ENCODE data around the gene TCL1A.

The TCL1A gene

GRCh38 chr14:95703805-95704204, 10.1 kb downstream of the TCL1A start:
- no peak for FAIRE-seq

DNA sequence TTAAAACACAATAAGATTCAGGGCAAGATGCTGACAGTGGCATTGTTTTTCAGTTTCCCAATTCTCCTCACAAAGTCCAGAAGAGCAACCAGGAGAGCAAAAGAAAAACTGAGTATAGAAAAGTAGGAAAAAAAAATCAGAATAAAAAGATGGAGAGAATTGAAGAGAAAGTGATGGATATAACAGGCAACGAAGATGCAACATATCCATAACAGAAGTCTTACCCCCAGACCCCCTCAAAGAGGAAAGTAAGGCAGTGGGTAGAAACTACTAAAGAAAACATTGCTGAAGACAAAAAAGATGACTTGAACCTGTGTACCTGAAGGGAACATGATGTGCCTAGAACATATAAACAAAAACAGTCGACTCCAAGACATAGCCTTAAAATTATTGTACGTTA, 10.6 kb downstream of the TCL1A start:
- FAIRE-seq: no peak

GRCh38 chr14:95701846-95702221, 12.1 kb downstream of the TCL1A start:
- FAIRE-seq: no peak

DNA sequence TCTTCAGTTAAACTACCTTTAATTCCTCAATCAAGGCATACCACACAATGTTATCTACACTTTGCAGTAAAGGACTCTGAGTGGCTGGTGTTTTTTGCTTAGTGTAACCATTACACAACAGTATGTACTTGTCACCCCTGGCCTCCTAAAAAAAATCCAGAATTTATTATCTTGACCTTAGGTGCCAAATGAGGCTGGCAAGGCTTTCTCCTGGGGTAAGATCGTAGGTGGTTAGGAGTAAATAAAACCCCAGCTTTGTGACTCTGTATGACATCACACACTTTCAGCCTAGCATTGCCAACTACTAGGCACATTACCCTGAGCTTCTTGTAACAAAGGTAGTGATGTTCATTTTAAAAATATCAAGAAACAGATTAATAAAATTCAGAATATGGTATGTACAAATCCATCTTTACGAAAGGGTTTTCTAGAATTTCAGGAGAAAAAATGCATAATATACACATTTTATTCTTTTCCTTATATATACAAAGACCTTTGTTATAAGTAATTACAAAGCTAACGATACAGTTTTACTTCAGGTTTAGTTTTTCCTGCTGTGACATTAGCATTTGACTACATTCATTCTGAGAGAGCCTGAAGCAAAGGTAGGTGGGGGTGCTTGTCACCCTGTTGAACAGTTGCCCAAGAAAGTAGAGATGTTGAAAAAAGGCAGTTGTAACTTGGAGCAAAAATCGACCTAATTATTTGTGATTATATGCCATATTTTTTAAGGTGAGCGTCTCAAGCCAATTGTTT, 13.5 kb downstream of the TCL1A start:
- no peak for FAIRE-seq

DNA sequence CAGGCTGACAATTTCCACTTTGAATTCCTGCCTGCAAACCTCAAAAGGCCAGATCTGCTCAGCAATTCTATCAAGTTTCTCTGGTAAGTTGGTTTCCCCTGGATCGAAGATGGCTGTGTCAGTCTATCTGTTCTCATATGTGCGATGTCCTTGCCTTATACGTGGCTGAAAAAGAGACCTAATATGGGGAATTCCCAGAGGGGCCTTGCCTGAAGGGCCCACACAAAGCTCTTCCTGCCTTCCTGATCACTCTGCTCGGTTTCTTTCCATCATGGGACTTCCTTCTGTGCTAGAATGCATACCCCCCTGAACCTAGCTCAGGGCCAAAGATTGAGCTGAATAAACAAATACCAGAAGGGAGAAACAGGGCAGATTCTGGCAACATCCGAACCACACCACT, 14.5 kb downstream of the TCL1A start:
- FAIRE-seq: no peak

DNA sequence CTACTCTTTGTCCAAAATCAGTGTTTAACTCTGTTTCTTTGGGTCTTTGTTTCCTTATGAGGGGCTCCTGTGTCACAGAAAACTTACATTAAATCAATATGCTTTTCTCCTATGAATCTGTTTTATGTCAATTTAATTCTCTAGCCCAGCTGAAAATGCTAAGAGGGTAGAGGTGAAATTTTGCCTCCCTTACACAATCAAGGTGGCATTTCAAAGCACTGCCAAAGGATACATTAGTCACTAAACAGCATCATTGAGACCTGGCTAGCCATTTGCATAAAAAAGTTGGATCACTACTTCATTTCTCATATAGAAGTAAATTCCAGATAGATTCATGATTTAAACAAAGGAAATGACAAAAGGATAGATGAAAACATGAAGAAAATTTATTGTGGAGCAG, 15.6 kb downstream of the TCL1A start:
- FAIRE-seq: no peak

GRCh38 chr14:95697764-95698163, 16.2 kb downstream of the TCL1A start:
- no peak for FAIRE-seq

GRCh38 chr14:95696741-95697140, 17.2 kb downstream of the TCL1A start:
- no peak for FAIRE-seq

- no peak for FAIRE-seq
These were observed 18.0 kb downstream of the TCL1A start for GRCh38 chr14:95695913-95696312.

GRCh38 chr14:95695051-95695450, 18.9 kb downstream of the TCL1A start:
- FAIRE-seq: no peak

DNA sequence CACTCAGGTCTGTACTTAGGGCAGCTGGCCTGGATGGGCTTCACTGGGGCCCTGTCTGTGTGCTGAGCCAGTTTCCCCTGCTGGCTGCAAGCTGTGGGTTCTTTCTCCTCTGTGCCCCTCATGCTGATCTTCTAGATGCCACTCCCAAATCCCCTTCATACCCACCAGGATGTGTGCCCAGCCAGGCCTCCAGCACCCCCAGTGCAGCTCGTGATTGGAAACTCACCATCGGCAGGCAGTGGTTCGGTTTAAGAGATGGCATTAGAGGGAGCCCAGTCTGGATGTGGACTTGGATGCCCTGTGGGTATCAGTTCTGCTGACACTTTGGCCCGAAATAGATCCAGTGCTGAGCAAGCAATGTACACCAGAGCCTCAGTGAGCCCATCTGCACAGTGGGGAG, 21.8 kb downstream of the TCL1A start:
- no peak for FAIRE-seq

- FAIRE-seq: no peak
These were observed 22.3 kb downstream of the TCL1A start for GRCh38 chr14:95691591-95691990.

DNA sequence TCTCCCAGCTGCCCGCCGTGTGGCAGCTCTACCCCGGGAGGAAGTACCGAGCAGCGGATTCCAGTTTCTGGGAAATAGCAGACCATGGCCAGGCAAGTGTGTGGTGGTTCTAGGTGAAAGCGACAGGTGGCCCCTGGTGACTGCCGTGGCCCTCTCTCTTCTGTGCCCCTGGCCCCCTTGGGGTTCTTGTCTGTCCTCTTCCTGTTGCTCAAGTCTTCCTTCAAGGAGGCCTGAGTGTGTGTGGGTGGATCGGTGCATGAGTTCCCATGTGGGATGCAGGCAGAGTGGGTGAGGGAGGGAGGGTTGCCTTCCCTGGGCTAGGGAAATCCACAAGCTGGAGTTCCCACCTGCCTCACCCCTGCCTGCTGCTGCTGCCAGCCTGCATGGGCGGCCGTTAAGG, 23.1 kb downstream of the TCL1A start:
- no peak for FAIRE-seq

GRCh38 chr14:95689441-95689840, 24.5 kb downstream of the TCL1A start:
- no peak for FAIRE-seq

- FAIRE-seq: no peak
These were observed 27.0 kb downstream of the TCL1A start for GRCh38 chr14:95686935-95687334.

GRCh38 chr14:95685978-95686922, 27.7 kb downstream of the TCL1A start, which contains the start of gene TCL1B:
Gene TCL1B, plus strand, starts transcription at chr14:95686426. Its CDS starts 42 bp downstream, at chr14:95686468.
- no peak for FAIRE-seq

- FAIRE-seq: no peak
These were observed 30.1 kb downstream of the TCL1A start for GRCh38 chr14:95683793-95684192.

- FAIRE-seq: no peak
These were observed 32.8 kb downstream of the TCL1A start for GRCh38 chr14:95681153-95681552.

DNA sequence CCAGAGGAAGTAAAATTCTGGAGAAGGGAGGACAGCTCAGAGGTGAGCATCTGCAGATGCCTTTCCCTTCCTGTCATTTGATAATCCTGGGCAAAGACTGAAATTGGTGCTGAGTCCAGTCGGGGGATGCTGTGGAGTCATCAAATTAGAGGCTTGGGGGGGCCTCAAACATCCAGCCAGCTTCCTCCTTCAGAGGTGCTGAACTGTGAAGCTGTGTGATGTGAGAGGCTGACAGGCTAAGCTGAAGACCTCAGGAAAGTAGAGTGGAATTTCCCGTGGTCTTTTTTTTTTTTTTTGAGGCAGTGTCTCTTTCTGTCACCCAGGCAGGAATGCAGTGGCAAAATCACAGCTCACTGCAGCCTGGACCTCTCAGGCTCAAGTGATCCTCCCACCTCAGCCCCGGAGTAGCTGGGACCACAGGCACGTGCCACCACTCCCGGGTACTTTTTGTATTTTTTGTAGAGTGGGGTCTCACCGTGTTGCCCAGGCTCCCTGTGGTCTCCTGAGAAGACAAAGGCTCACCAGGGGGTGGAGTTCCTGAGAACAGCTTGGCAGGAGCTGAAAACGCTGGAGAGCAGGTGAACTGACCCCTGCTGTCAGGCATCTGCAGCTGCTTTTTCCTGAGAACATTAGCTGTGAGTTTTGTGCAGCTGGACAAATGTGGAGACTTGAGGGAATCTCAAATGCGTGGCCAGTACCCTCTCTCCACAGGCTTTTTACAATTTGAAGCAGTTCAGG, 33.8 kb downstream of the TCL1A start:
- FAIRE-seq: no peak

DNA sequence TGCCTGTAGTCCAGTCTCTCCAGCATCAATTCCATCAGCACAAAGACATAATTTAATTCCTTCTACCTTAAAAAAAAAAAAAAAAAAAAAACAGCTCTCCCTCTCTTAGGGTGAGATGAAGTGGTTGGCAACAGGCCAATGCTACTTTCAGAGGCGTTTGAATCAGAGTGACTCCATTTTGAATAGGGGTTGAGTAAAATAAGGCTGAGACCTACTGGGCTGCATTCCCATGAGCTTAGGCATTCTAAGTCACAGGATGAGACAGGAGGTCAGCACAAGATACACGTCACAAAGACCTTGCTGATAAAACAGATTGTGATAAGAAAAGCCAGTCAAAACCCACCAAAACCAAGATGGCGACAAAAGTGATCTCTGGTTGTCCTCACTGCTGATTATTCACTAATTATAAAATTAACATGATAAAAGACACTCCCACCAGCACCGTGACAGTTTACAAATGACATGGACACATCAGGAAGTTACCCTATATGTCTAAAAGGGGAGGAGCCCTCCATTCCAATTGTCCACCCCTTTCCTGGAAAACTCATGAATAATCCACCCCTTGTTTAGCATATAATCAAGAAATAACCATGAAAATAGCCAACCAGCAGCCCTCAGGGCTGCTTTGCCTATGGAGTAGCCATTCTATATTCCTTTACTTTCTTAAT, 34.6 kb downstream of the TCL1A start:
- no peak for FAIRE-seq

DNA sequence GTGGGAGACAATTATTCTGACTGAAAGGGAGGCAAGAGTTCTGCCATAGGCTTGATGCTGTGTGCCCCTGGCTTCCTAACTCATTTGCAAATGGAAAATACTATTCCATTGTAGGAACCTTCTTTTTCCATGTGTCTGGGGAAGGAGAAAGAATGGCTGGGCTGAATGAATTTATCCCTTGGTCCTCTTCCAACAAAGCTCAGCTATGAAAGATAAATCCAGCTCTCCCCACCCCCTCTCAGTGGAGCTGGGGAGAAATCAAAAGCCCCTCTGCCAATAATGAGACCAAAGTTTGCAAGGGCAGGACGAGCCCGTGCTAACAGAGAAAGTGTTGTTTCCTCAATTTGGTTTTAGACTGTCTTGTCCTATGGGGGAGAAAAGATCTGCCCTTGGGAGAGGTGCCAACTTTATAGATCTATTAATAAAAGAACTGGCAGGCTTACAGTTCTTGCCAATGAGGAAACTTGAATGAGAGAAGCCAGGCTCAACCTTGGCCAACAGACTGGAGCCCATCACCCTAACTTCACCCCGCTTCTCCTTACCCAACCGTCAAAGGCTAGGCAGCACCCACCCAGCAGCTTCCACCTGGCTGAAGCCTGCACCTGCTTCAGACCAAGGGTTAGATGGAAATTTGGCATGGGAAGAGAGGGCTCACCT, 36.6 kb downstream of the TCL1A start:
- no peak for FAIRE-seq

GRCh38 chr14:95675486-95675885, 38.4 kb downstream of the TCL1A start:
- no peak for FAIRE-seq

Measured in G401.6 (cell line).